ENCODE measurements around the gene SMG9. TPM values are rescaled to one million over a fixed set of nuclear protein-coding genes. Genes with fewer than 3 reads are reported as not detected.

Gene SMG9
- total RNA-seq, 3 donors from 2014 or later = 32.2 to 41.4 (median 34.7) TPM

DNA sequence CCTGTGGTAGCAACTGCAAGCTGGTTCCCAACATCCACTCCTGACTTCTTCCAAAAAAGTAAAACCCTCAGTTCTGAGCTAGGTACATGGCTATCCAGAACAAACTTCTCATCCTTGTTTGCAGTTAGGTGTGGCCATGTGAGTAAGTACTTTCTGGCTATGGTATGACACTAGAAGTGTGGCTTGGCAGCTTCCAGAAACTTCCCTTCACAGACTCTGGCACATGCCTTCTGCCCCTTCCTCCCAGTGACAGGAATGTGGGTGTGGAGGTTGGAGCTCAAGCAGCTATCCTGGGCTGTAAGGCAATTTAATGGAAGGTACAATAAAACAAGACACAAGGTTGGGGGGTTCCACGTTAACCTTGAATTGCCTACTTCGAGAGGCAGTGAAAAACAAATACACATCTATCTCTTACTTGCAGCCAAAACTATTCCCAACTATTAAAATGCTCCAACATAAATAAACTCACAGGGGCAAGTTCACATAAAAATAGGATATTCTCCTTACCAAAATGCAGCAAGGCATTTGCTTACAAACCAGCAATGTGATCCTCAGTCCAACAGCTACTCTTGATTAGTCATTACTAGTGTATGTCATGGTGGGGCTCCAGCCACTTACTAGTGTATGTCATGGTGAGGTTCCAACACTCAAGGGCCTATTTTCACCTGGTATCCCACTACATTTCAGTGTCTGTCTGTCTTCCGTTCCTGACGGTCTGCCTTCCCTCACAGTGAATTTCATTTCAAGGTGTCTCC is 3.1 kb downstream of the SMG9 start:
- DNase-seq (no peak), ATAC-seq (no peak)
- peaks cover 16% of the 10 kb centered on the region for H3K4me1 ChIP-seq (ENCODE audit: low read depth)
- no peaks in the 10 kb centered on the region for H3K9me3 ChIP-seq
- intact Hi-C loops (cut with DNase I, micrococcal nuclease) = no loop called here
- TF ChIP-seq, protein P1, sequence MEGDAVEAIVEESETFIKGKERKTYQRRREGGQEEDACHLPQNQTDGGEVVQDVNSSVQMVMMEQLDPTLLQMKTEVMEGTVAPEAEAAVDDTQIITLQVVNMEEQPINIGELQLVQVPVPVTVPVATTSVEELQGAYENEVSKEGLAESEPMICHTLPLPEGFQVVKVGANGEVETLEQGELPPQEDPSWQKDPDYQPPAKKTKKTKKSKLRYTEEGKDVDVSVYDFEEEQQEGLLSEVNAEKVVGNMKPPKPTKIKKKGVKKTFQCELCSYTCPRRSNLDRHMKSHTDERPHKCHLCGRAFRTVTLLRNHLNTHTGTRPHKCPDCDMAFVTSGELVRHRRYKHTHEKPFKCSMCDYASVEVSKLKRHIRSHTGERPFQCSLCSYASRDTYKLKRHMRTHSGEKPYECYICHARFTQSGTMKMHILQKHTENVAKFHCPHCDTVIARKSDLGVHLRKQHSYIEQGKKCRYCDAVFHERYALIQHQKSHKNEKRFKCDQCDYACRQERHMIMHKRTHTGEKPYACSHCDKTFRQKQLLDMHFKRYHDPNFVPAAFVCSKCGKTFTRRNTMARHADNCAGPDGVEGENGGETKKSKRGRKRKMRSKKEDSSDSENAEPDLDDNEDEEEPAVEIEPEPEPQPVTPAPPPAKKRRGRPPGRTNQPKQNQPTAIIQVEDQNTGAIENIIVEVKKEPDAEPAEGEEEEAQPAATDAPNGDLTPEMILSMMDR (IDR thresholded peaks at IDR 0.05) = no peak
- H3K36me3 ChIP-seq (ENCODE audit: low read depth) = peaks cover 11% of the 10 kb centered on the region
- H3K4me3 ChIP-seq = no peak overlapping the region

DNA sequence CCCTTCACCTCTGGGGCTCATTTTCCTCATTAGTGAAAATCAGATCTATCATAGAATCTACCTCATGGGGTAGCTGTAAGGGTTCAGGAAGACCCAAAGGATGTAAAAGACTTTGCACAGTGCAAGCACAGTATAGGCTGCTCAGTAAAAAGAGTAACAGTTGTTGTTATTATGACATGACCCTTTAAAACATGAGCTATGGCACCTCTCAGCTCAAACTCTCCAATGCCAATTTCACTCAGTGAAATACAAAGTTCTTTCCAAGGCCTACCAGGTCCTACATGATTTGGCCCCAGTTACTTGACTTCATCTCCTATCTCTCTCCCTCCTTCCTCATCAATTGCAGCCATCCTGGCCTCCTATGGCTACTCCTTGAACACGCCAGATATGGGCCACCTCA is 4.9 kb downstream of the SMG9 start:
- intact Hi-C loops (cut with DNase I, micrococcal nuclease) = loop anchor here (5.0 kb wide), 1 partner anchor 32 kb away; the partner anchor contains the start of gene KCNN4 (in 2 of the 2)
- no peak overlapping the region for H3K4me3 ChIP-seq
- H3K9me3 ChIP-seq = no peaks in the 10 kb centered on the region
- TF ChIP-seq, protein P1 (IDR thresholded peaks at IDR 0.05) = no peak
- peaks cover 16% of the 10 kb centered on the region for H3K4me1 ChIP-seq (ENCODE audit: low read depth)
- DNase-seq = no peak
- ATAC-seq = no peak
- H3K36me3 ChIP-seq (ENCODE audit: low read depth) = peaks cover 10% of the 10 kb centered on the region

DNA sequence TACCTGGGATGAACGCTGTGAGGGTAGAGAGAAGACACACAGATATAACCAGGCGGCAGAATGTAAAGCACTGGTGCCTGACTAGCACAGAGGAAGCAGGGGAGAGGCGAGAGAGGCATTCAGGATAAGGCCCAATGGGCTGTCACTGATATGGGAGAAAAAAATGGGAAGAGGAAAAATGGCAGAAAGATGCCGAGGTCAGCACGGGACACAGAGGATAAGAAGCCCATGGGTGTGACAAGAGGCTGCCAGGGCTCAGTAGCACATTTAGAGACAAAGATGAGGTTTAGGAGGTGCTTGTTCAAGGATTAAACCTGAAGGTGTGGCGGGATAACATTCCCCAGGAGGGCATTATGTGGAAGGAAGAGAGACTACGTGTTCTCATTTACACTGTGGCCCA is 5.6 kb downstream of the SMG9 start:
- intact Hi-C loops (cut with DNase I, micrococcal nuclease) = loop anchor here (5.0 kb wide), 1 partner anchor 33 kb away; the partner anchor contains the start of gene KCNN4 (in 2 of the 2)
- no peak overlapping the region for H3K4me3 ChIP-seq
- no peak for ATAC-seq
- no peak for DNase-seq
- no peaks in the 10 kb centered on the region for H3K9me3 ChIP-seq
- TF ChIP-seq, protein P1 (IDR thresholded peaks at IDR 0.05) = no peak
- peaks cover 7% of the 10 kb centered on the region for H3K36me3 ChIP-seq (ENCODE audit: low read depth)
- H3K4me1 ChIP-seq (ENCODE audit: low read depth) = peaks cover 16% of the 10 kb centered on the region

GRCh38 chr19:43748685-43749084 is 6.1 kb downstream of the SMG9 start:
- peaks cover 7% of the 10 kb centered on the region for H3K36me3 ChIP-seq (ENCODE audit: low read depth)
- intact Hi-C loops (cut with DNase I, micrococcal nuclease) = loop anchor here (5.0 kb wide), 1 partner anchor 34 kb away; the partner anchor contains the start of gene KCNN4 (in 2 of the 2)
- H3K9me3 ChIP-seq = no peaks in the 10 kb centered on the region
- TF ChIP-seq, protein P1 (IDR thresholded peaks at IDR 0.05) = no peak
- peaks cover 16% of the 10 kb centered on the region for H3K4me1 ChIP-seq (ENCODE audit: low read depth)
- no peak for DNase-seq
- no peak overlapping the region for H3K4me3 ChIP-seq
- ATAC-seq = no peak

- peaks cover 12% of the 10 kb centered on the region for H3K4me1 ChIP-seq (ENCODE audit: low read depth)
- DNase-seq (no peak), ATAC-seq (no peak)
- TF ChIP-seq, protein P1 (IDR thresholded peaks at IDR 0.05) = no peak
- peaks cover 7% of the 10 kb centered on the region for H3K36me3 ChIP-seq (ENCODE audit: low read depth)
- H3K4me3 ChIP-seq = no peak overlapping the region
- intact Hi-C loops (cut with DNase I, micrococcal nuclease) = loop anchor here (5.0 kb wide), 1 partner anchor 34 kb away; the partner anchor contains the start of gene KCNN4 (in 2 of the 2)
- H3K9me3 ChIP-seq = no peaks in the 10 kb centered on the region
Measured at GRCh38 chr19:43748205-43748594, 6.6 kb downstream of the SMG9 start.
